HepG2 (cell line): ENCODE data around the gene CPNE1.

ENCODE experiments used
- ADNP ChIP-seq: sonication (generic); formaldehyde crosslinking; IDR thresholded peaks from 2 replicates; pipeline ENCODE4 v1.4.0; 2020; ENCODE audit warnings: missing genetic modification reagents
- ATF2 ChIP-seq: sonication (generic); formaldehyde crosslinking; IDR thresholded peaks from 2 replicates; pipeline ENCODE4 v1.4.0; 2020; ENCODE audit warnings: missing genetic modification reagents
- CTCF ChIP-seq: sonication (generic); formaldehyde crosslinking; IDR thresholded peaks from 2 replicates; pipeline ENCODE4 v1.5.0; 2020; ENCODE audit warnings: mild to moderate bottlenecking, missing genetic modification reagents, moderate library complexity
- EP300 ChIP-seq, 3 experiments: sonication (generic) in 1 of 3; formaldehyde crosslinking in 1 of 3; IDR thresholded peaks; 2 replicates each; pipeline versions ENCODE4 v1.5.1 to v1.6.1; 2011 to 2020; ENCODE audit warnings: low read depth in 2 of 3, low read length in 2 of 3, borderline replicate concordance in 1 of 3, improper control_type of control experiment in 1 of 3, mild to moderate bottlenecking in 1 of 3, missing genetic modification reagents in 1 of 3, moderate library complexity in 1 of 3
- EZH2 ChIP-seq: conservative IDR thresholded peaks from 2 replicates; pipeline ENCODE4 v1.6.1; 2012; ENCODE audit warnings: mild to moderate bottlenecking, low read depth, low read length, moderate library complexity
- KDM1A ChIP-seq: IDR thresholded peaks from 2 replicates; pipeline ENCODE4 v1.6.1; 2016; ENCODE audit warnings: missing compliant biosample characterization
- MAX ChIP-seq: IDR thresholded peaks from 2 replicates; pipeline ENCODE4 v1.6.1; 2012; ENCODE audit warnings: inconsistent platforms

GRCh38 chr20:35629427-35630145, 35.1 kb downstream of the CPNE1 start:
- TF ChIP-seq EP300 (IDR thresholded peaks at IDR 0.05; ENCODE audit: low read depth in 2 of 2, low read length in 2 of 2): no peak
- TF ChIP-seq EP300 (CRISPR knock-in tag; IDR thresholded peaks at IDR 0.05; ENCODE audit: borderline replicate concordance): no peak
- no peak for TF ChIP-seq ADNP
- TF ChIP-seq EZH2: no peak
- no peak for TF ChIP-seq KDM1A
- no peak for TF ChIP-seq MAX
- no peak for TF ChIP-seq ATF2 (CRISPR knock-in tag)
- TF ChIP-seq CTCF: no peak
